HepG2 (cell line): ENCODE results near the gene GUK1. TPM values are rescaled to one million over a fixed set of nuclear protein-coding genes. Genes with fewer than 3 reads are reported as not detected.
A peak's percentile ranks its signal among the peaks of the same experiment; 100 is the strongest.

ENCODE experiments used
- EEA1 ChIP-seq: sonication (generic); formaldehyde crosslinking; IDR thresholded peaks from 2 replicates; pipeline ENCODE4 v1.5.1; 2020; ENCODE audit warnings: mild to moderate bottlenecking, missing genetic modification reagents, borderline replicate concordance
- HNF4A ChIP-seq: sonication (generic); formaldehyde crosslinking; IDR thresholded peaks from 2 replicates; pipeline ENCODE4 v1.4.0; 2020; ENCODE audit warnings: missing genetic modification reagents
- PHF21A ChIP-seq: sonication (generic); formaldehyde crosslinking; IDR thresholded peaks from 2 replicates; pipeline ENCODE4 v1.5.0; 2020; ENCODE audit warnings: mild to moderate bottlenecking, missing genetic modification reagents
- SAP130 ChIP-seq: IDR thresholded peaks from 2 replicates; pipeline ENCODE4 v1.6.1; 2016; ENCODE audit warnings: low read depth
- YEATS4 ChIP-seq: sonication (generic); formaldehyde crosslinking; IDR thresholded peaks from 2 replicates; pipeline ENCODE4 v1.4.0; 2020; ENCODE audit warnings: missing genetic modification reagents, borderline replicate concordance
- ZNF605 ChIP-seq: sonication (generic); formaldehyde crosslinking; IDR thresholded peaks from 2 replicates; pipeline ENCODE4 v1.8.0; 2022; ENCODE audit warnings: mild to moderate bottlenecking, missing genetic modification reagents
- polyA plus RNA-seq, 8 experiments: library from polyadenylated mRNA; depleted of rRNA in 3 of 8; stranded (reverse) in 7 of 8; unstranded in 1 of 8; fragments of >200 nt; fragmentation: Illumina TruSeq in 4 of 8; extraction: Trizol in 4 of 8; gene quantifications; 2 replicates each; pipeline versions ENCODE4 v1.2.1 to v1.2.3, GENCODE V29; 2011 to 2016; ENCODE audit warnings: low read depth in 4 of 8, missing spikeins in 1 of 8, mixed read lengths in 1 of 8; ENCODE audit not compliant: insufficient read depth in 1 of 8
- total RNA-seq, 5 experiments: library from RNA; depleted of rRNA; stranded (reverse); fragments of >200 nt; fragmentation: Illumina TruSeq; extraction: Trizol; gene quantifications; 2 replicates each; pipeline ENCODE4 v1.2.3, GENCODE V29; 2016; ENCODE audit warnings: low read depth in 1 of 5
- TF ChIP-seq, protein P1 (sequence below): sonication (generic); formaldehyde crosslinking; IDR thresholded peaks from 2 replicates; pipeline ENCODE4 v1.4.0; 2020; ENCODE audit warnings: missing genetic modification reagents
- TF ChIP-seq, protein P2 (sequence below): sonication (generic); formaldehyde crosslinking; IDR thresholded peaks from 2 replicates; pipeline ENCODE4 v1.4.0; 2020; ENCODE audit warnings: missing genetic modification reagents, mild to moderate bottlenecking, borderline replicate concordance

The GUK1 gene
- total and polyA plus RNA-seq, 2 of the 13 experiments (the other 11 are each of a cell fraction or from before 2014, with no cell fraction given): 116 to 154 TPM

DNA sequence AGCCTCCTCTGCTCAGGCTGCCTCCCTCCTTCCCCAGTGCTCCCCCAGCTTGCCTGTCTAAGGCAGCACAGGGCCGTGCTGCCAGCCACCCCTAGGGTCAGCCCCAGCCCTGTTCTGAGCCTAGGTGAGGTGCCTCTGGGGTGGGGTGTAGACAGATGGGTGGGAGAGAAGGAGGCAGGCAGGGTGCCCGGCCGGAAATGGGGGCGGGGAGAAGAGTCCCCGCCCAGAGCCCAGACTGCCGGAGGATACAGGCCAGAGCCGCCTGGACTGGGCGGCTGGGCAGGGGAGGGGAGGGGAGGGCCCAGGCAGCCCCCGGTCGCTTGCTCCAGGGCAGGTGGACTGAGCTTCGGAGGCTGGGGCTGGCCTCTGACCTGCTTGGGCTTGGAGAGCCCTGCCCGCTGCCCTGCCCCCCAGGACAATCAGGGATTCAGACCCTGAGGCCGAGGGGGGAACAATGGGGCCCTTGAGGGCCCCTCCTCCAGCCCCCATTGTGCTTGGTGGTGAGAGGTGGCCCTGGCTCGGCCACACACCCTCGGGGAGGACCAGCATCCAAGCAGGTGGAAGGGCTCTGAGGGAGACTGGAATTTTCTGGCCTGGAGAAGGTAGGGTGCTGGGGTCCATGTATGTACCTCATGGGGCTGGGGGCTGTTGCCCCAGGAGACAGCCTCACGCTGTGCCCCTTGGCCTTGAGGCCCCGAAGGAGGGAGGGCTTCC lies 9.5 kb downstream of the GUK1 start, which contains the start of gene GJC2 (continued):
- TF ChIP-seq, protein P1, sequence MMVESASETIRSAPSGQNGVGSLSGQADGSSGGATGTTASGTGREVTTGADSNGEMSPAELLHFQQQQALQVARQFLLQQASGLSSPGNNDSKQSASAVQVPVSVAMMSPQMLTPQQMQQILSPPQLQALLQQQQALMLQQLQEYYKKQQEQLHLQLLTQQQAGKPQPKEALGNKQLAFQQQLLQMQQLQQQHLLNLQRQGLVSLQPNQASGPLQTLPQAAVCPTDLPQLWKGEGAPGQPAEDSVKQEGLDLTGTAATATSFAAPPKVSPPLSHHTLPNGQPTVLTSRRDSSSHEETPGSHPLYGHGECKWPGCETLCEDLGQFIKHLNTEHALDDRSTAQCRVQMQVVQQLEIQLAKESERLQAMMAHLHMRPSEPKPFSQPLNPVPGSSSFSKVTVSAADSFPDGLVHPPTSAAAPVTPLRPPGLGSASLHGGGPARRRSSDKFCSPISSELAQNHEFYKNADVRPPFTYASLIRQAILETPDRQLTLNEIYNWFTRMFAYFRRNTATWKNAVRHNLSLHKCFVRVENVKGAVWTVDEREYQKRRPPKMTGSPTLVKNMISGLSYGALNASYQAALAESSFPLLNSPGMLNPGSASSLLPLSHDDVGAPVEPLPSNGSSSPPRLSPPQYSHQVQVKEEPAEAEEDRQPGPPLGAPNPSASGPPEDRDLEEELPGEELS (CRISPR knock-in tag): peak; percentile 61; the same call in 1 of the 2 replicates
- peak; percentile 68; the same call in 1 of the 2 replicates for TF ChIP-seq SAP130 (CRISPR knock-in tag)
- TF ChIP-seq, protein P2, sequence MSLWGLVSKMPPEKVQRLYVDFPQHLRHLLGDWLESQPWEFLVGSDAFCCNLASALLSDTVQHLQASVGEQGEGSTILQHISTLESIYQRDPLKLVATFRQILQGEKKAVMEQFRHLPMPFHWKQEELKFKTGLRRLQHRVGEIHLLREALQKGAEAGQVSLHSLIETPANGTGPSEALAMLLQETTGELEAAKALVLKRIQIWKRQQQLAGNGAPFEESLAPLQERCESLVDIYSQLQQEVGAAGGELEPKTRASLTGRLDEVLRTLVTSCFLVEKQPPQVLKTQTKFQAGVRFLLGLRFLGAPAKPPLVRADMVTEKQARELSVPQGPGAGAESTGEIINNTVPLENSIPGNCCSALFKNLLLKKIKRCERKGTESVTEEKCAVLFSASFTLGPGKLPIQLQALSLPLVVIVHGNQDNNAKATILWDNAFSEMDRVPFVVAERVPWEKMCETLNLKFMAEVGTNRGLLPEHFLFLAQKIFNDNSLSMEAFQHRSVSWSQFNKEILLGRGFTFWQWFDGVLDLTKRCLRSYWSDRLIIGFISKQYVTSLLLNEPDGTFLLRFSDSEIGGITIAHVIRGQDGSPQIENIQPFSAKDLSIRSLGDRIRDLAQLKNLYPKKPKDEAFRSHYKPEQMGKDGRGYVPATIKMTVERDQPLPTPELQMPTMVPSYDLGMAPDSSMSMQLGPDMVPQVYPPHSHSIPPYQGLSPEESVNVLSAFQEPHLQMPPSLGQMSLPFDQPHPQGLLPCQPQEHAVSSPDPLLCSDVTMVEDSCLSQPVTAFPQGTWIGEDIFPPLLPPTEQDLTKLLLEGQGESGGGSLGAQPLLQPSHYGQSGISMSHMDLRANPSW (CRISPR knock-in tag): no peak
- TF ChIP-seq HNF4A (CRISPR knock-in tag): no peak; the same call in 1 of the 2 replicates
- TF ChIP-seq PHF21A: peak; percentile 79
- no peak for TF ChIP-seq EEA1 (CRISPR knock-in tag)
- TF ChIP-seq ZNF605 (CRISPR knock-in tag): 0 out of 2 replicates have a peak, but pooled peaks have one; percentile 36
- TF ChIP-seq YEATS4: peak; percentile 59; the same call in 1 of the 2 replicates
